Measurements from ENCODE around the gene C4orf54.

GRCh38 chr4:99625369-99625768, 32.3 kb downstream of the C4orf54 start:
- TF ChIP-seq CTCF (IDR thresholded peaks at IDR 0.05; ENCODE audit: low read depth, low read length), result no peak
- no peak for TF ChIP-seq EZH2phosphoT487 (IDR thresholded peaks at IDR 0.05; ENCODE audit: low read depth)
